ENCODE results near the gene MS4A4E.

DNA sequence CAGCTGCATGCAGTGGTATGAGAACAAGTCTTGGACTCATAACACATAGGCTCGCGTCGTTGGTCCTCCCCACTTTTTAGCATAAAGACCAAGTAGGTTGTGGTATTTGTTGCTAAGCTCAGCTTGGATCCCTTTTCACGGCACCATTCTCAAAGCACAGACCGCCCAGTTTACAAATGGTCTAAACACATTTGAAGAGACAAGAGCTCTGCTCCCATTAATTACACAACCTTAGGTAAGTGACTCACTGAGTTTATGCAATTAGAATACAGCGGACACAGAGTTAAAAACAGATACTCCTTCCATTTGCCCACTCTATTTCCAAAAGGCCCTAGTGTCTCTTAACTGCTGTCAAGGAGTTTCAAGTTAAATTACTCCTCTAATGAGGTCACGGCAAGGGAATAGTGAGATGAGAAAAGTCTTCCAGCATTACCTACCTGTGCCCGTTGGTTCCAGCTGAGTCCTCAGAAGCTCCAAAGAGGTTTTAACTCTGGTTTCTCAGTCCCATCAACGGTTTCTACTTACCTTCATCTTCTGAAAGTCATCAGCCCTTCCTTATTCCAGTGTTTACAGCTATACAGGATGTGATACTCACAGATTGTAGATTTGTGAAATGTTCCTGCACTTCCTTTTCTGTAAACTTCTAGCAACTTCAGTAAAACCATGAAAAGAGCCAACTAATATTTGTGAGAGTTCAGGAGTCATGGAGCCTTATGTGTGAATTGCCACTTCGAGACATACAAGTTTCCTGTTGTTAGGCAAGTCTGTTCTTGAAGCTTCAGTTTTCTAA, 60.2 kb downstream of the MS4A4E start, which contains the start of gene MS4A6A:
- TF ChIP-seq EZH2 (IDR thresholded peaks at IDR 0.05; ENCODE audit: borderline replicate concordance, low read depth, low read length, severe bottlenecking) (no peak), MYC (IDR thresholded peaks at IDR 0.05; ENCODE audit: low read depth, low read length) (no peak), CTCF (IDR thresholded peaks at IDR 0.05; ENCODE audit: extremely low read depth in 1 of 2, insufficient read depth in 1 of 2, low read depth in 1 of 2, low read length in 2 of 2) (no peak), POLR2A (IDR thresholded peaks at IDR 0.05; ENCODE audit: low read depth, low read length) (no peak)
- TF ChIP-seq, protein P1, sequence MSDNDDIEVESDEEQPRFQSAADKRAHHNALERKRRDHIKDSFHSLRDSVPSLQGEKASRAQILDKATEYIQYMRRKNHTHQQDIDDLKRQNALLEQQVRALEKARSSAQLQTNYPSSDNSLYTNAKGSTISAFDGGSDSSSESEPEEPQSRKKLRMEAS (IDR thresholded peaks at IDR 0.05; ENCODE audit: insufficient read depth, insufficient read length) = no peak

Data from endothelial cell of umbilical vein (primary cell).